Activated CD4-positive, CD25-positive, alpha-beta regulatory T cell (primary cell): ENCODE results near the gene CDK5R2.

Experiments used
- DNase-seq, 4 experiments: peaks; one replicate each; lab custom pipeline; 2025; lab: John Stamatoyannopoulos, UW

The CDK5R2 gene

DNA sequence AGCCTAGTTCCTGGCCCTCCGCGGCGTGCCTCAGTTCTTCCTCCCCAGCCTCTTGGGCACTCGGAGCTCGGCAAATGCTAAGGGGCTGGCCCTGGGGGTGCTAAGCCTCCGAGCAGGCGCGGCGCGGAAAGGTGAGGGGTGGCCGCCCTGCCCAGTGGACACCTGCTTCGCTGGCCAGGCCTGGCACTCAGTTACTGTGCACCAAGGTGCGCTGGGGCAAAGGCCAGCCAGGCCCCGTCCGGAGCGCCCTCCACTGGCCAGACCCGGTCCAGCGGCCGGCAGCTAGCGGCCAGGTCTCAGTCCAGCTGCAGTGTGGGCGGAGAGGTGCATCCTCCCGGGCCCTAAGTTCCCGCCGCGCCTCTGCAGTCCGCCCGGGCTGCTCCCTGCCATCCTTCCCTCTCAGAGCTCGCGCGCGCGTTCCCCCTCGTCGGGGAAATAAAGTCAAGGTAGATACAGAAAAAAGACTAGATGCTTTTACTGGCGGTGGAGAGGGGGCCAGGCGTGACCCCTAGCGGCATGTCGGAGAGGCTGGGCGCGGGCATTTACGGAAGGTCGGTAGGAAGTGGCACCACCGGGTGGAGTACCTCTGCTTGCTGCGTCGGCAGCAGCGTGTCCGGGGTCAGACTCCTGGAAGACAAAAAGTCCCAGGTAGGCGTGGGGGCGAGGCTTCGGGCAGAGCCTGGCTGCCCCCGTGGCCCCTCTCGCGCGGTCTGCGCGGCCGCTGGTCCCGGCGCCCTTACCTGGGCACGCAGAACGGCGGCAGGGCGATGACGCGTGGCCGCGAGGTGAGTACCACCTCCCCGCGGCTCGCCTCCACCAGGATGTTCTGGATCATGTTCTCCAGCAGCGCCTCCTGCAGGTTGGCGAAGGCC is 43.2 kb downstream of the CDK5R2 start:
- peak in 1 of 4 experiments; percentile 26 for DNase-seq

DNA sequence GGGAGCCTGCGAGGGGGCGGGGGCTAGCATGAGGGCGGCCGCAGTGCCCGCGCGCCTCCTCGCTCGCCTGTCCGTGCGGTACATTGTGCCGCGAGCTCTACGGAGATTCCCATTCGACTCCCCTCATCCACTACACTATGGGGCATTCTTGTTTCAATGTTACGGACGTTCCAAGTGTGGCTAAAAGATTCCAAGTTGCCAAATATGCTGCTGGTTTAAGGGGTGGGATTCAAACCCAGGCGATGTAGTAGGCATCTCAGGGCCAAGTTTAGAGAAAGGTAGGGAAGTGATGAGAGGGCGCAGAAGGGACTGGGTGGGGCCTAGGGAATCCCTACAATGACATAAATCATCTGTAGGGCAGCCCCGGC is 43.8 kb downstream of the CDK5R2 start:
- no peak for DNase-seq

DNA sequence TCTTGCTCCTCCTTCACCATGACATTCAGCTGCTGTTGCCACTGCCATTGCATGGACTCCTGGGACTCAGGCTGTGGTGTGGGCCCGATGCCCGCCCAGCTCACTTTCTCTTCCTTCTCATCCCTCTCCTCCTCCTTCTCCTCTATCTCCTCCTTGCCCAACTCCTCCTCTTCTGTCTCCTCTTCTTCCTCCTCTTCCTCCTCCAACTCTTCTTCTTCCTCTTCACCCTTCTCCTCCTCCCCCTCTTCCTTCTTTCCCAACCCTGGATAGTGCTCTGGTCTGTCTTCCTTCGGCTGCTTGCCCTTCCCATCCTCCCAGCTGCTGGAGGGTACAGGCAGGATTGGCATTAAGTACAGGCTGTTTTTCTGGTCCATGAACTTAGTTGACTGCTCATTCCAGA is 44.5 kb downstream of the CDK5R2 start:
- no peak for DNase-seq

DNA sequence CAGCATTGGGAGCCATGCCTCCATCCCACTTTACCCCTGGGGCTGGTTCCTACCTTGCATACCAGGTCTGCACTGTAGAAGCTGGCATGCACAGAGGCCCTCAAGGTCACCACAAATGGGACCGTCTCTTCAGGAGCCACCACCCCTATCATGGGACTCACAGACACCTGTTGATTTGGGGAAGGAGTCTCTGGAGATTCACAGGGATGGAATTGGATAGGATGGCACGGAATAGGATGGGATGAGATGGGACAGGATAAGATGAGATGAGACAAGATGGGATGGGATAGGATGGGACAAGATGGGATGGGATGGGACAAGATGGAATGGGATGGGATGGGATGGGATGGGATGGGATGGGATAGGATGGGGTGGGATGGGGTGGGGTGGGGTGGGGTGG is 49.8 kb downstream of the CDK5R2 start:
- no peak for DNase-seq

DNA sequence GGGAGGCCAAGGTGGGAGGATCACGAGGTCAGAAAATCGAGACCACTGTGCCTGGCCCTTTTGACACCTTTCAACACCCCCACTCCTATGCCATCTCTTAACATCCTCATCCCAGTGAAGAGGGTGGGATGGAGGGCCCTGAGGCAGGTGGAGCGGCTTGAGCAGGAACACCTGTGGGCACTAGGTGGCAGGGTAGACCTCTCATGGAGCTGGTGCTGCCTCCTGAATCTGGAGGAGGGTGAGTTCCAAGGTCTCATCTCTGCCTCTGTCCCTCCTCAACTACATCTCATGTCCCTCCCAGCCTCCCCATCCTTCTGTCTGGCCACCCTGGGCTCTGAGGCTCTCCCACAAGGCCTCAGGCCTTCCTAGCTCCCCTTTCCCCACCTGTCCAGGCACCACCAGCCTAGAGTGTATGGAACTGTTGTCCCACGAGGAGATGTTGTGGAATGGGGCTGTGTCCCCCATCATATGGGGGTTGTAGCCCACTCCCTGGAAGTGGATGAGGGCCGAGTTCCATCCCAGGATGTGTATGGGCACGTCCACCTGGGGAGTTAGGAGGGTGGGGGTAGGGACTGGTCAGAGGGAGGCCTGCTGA is 50.8 kb downstream of the CDK5R2 start:
- no peak for DNase-seq

DNA sequence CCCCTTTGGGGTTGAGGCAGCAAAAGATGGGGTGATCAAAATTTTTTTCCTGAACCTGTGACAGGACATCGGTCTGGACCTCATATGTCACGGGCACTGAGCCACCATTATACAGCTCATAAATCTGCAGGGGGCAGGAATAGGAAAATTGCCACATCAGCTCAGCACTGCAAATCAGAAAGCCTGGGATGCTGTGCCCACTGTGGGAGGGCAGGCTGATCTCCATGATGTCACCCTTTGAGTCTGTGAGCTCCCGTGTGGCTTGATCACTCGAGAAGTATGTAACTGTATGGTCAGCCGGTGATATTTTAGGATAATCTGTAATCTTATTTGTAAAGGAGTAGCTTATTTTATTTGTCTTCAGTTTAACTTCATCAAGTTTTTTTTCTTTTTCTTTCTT is 51.4 kb downstream of the CDK5R2 start:
- DNase-seq, result no peak
